HepG2 (cell line): Measurements from ENCODE around the gene TMEM266. TPM values are rescaled to one million over a fixed set of nuclear protein-coding genes. Genes with fewer than 3 reads are reported as not detected.

Source experiments
- ATAC-seq: fragments of 200-7000 bp; cut with Tn5 transposase; 3 replicates; pipeline ENCODE4 v1.9.1; 2020; ENCODE audit warnings: mild to moderate bottlenecking, moderate library complexity
- BruUV-seq: library from RNA; stranded (reverse); fragments of 400-500 nt; replicated peaks from 2 replicates; lab custom pipeline; 2021; lab: Mats Ljungman, UMichigan
- CTCF ChIA-PET: fragments of 300-600 bp; formaldehyde crosslinking; extraction: SDS; loops from one replicate; lab custom pipeline; 2021; ENCODE audit warnings: low total read pairs, inconsistent platforms, low intra/inter-chr PET ratio; lab: Yijun Ruan, JAX
- POLR2A ChIA-PET: fragments of 350-600 bp; sonication (Branson Sonifier 250); formaldehyde crosslinking; loops from one replicate; lab custom pipeline; 2020; ENCODE audit warnings: antibody characterized with exemption, inconsistent platforms; lab: Yijun Ruan, JAX
- DNase-seq: peaks from one replicate; pipeline ENCODE4 v3.0.0-alpha.2; 2015; ENCODE audit warnings: low spot score
- FAIRE-seq: peaks from 3 replicates; lab custom pipeline; 2011; peaks lifted over from hg19 to GRCh38; lab: Jason Lieb, UNC
- H2AFZ ChIP-seq: one replicate; pipeline ENCODE4 v1.6.1; 2011; ENCODE audit warnings: low read length, inconsistent platforms
- H3K27ac ChIP-seq: fragments of 300-600 bp; 3 replicates; pipeline ENCODE4 v1.8.0; 2011; ENCODE audit warnings: mixed run types, mild to moderate bottlenecking, mixed read lengths, low read length, inconsistent platforms; ENCODE audit not compliant: insufficient read depth; ENCODE audit errors: extremely low read length
- H3K27me3 ChIP-seq, 2 experiments: fragments of 200-600 bp in 1 of 2; 2 replicates in 1 of 2; 3 replicates in 1 of 2; pipeline versions ENCODE4 v1.6.0 to v1.8.0; 2011; ENCODE audit warnings: low read length in 2 of 2, mild to moderate bottlenecking in 2 of 2, moderate library complexity in 2 of 2, inconsistent platforms in 1 of 2; ENCODE audit not compliant: insufficient read depth in 2 of 2, control insufficient read depth in 1 of 2
- H3K36me3 ChIP-seq, 2 experiments: fragments of 200-600 bp in 1 of 2; replicated peaks in 1 of 2; 2 replicates in 1 of 2; 3 replicates in 1 of 2; pipeline versions ENCODE4 v1.5.1 to v1.8.0; 2011; ENCODE audit warnings: low read length in 2 of 2, inconsistent platforms in 1 of 2; ENCODE audit not compliant: insufficient read depth in 2 of 2, control insufficient read depth in 1 of 2
- H3K4me1 ChIP-seq: 2 replicates; pipeline ENCODE4 v1.5.1; 2012; ENCODE audit warnings: low read length, inconsistent platforms; ENCODE audit not compliant: insufficient read depth
- H3K4me2 ChIP-seq: 2 replicates; pipeline ENCODE4 v1.6.0; 2011; ENCODE audit warnings: low read depth, low read length, inconsistent platforms
- H3K4me3 ChIP-seq, 3 experiments: fragments of 200-600 bp in 1 of 3; sonication (generic), shearing (Covaris generic) in 1 of 3; replicated peaks in 1 of 3; 2 replicates each; pipeline ENCODE4 v1.5.1; 2011 to 2016; ENCODE audit warnings: low read length in 3 of 3, inconsistent platforms in 2 of 3, low read depth in 2 of 3, mild to moderate bottlenecking in 2 of 3, control low read depth in 1 of 3, mixed read lengths in 1 of 3; ENCODE audit not compliant: insufficient read depth in 1 of 3
- H3K79me2 ChIP-seq: one replicate; pipeline ENCODE4 v1.6.1; 2011; ENCODE audit warnings: low read length, inconsistent platforms; ENCODE audit not compliant: insufficient read depth
- H3K9ac ChIP-seq: 2 replicates; pipeline ENCODE4 v1.6.0; 2011; ENCODE audit warnings: mild to moderate bottlenecking, low read depth, low read length, inconsistent platforms; ENCODE audit not compliant: insufficient read depth
- H3K9me3 ChIP-seq: 2 replicates; pipeline ENCODE4 v1.5.1; 2012; ENCODE audit warnings: mild to moderate bottlenecking, low read length
- H4K20me1 ChIP-seq: 2 replicates; pipeline ENCODE4 v1.6.0; 2011; ENCODE audit warnings: inconsistent platforms, mild to moderate bottlenecking, low read length, moderate library complexity; ENCODE audit not compliant: insufficient read depth
- ATF1 ChIP-seq: IDR thresholded peaks from 2 replicates; pipeline ENCODE4 v1.6.1; 2016; ENCODE audit warnings: mild to moderate bottlenecking, control low read depth
- ATF7-NPFF ChIP-seq: sonication (generic); formaldehyde crosslinking; IDR thresholded peaks from 2 replicates; pipeline ENCODE4 v1.8.1; 2023; ENCODE audit warnings: mild to moderate bottlenecking, low read depth, missing genetic modification reagents, moderate library complexity
- CEBPB ChIP-seq: IDR thresholded peaks from 2 replicates; pipeline ENCODE4 v1.6.1; 2011; ENCODE audit warnings: low read depth, low read length, improper control_type of control experiment, borderline replicate concordance
- FOSL1 ChIP-seq: sonication (generic); formaldehyde crosslinking; IDR thresholded peaks from 2 replicates; pipeline ENCODE4 v1.9.0; 2021; ENCODE audit warnings: missing genetic modification reagents, borderline replicate concordance
- FOXK1 ChIP-seq: sonication (generic); formaldehyde crosslinking; IDR thresholded peaks from 2 replicates; pipeline ENCODE4 v1.4.0; 2020; ENCODE audit warnings: low read depth, missing genetic modification reagents, borderline replicate concordance
- HOXA7 ChIP-seq: sonication (generic); formaldehyde crosslinking; IDR thresholded peaks from 2 replicates; pipeline ENCODE4 v1.8.1; 2022; ENCODE audit warnings: mild to moderate bottlenecking, missing genetic modification reagents, moderate library complexity
- HOXD1 ChIP-seq: sonication (generic); formaldehyde crosslinking; IDR thresholded peaks from 2 replicates; pipeline ENCODE4 v1.5.0; 2020; ENCODE audit warnings: missing genetic modification reagents
- KLF11 ChIP-seq: IDR thresholded peaks from 2 replicates; pipeline ENCODE4 v1.6.1; 2016; ENCODE audit warnings: missing compliant biosample characterization
- SETDB1 ChIP-seq: sonication (generic); formaldehyde crosslinking; IDR thresholded peaks from 2 replicates; pipeline ENCODE4 v1.5.1; 2020; ENCODE audit warnings: missing genetic modification reagents, mild to moderate bottlenecking, borderline replicate concordance
- SMAD1 ChIP-seq: sonication (generic); formaldehyde crosslinking; IDR thresholded peaks from 2 replicates; pipeline ENCODE4 v1.4.0; 2020; ENCODE audit warnings: missing genetic modification reagents, low read depth, mild to moderate bottlenecking, borderline replicate concordance
- ZMYM3 ChIP-seq: sonication (generic); formaldehyde crosslinking; IDR thresholded peaks from 2 replicates; pipeline ENCODE4 v1.5.1; 2020; ENCODE audit warnings: mild to moderate bottlenecking, missing genetic modification reagents
- ZNF101 ChIP-seq: sonication (generic); formaldehyde crosslinking; IDR thresholded peaks from 2 replicates; pipeline ENCODE4 v1.4.0; 2020; ENCODE audit warnings: mild to moderate bottlenecking, low read depth, missing genetic modification reagents, borderline replicate concordance
- ZNF878 ChIP-seq: sonication (generic); formaldehyde crosslinking; IDR thresholded peaks from 2 replicates; pipeline ENCODE4 v1.8.1; 2023; ENCODE audit warnings: mild to moderate bottlenecking, missing genetic modification reagents, moderate library complexity
- whole genome bisulfite sequencing: methylation state at CpG from one replicate; pipeline ENCODE4 v1.1.6; 2017; ENCODE audit warnings: low lambda C conversion rate; 5-methylcytosine and 5-hydroxymethylcytosine counted together
- in situ Hi-C: cut with HindIII; loops from 2 replicates; pipeline ENCODE4 v1.10.0; 2017; ENCODE audit warnings: low pct_unique_long_range_greater_than_20kb; ENCODE audit not compliant: extremely low pct_ligation_motif_present
- intact Hi-C: fragments of 100-400 bp; cut with micrococcal nuclease; formaldehyde crosslinking; loops from one replicate; pipeline ENCODE4 v1.10.0; 2022; ENCODE audit not compliant: unreplicated experiment
- polyA plus RNA-seq, 8 experiments: library from polyadenylated mRNA; depleted of rRNA in 3 of 8; stranded (reverse) in 7 of 8; unstranded in 1 of 8; fragments of >200 nt; fragmentation: Illumina TruSeq in 4 of 8; extraction: Trizol in 4 of 8; gene quantifications; 2 replicates each; pipeline versions ENCODE4 v1.2.1 to v1.2.3, GENCODE V29; 2011 to 2016; ENCODE audit warnings: low read depth in 4 of 8, missing spikeins in 1 of 8, mixed read lengths in 1 of 8; ENCODE audit not compliant: insufficient read depth in 1 of 8
- total RNA-seq, 5 experiments: library from RNA; depleted of rRNA; stranded (reverse); fragments of >200 nt; fragmentation: Illumina TruSeq; extraction: Trizol; gene quantifications; 2 replicates each; pipeline ENCODE4 v1.2.3, GENCODE V29; 2016; ENCODE audit warnings: low read depth in 1 of 5
- TF ChIP-seq, protein P1 (sequence below): sonication (generic); formaldehyde crosslinking; conservative IDR thresholded peaks from 2 replicates; pipeline ENCODE4 v1.4.0; 2020; ENCODE audit warnings: missing genetic modification reagents
- TF ChIP-seq, protein P2 (sequence below): sonication (generic); formaldehyde crosslinking; IDR thresholded peaks from 2 replicates; pipeline ENCODE4 v1.9.0; 2022; ENCODE audit warnings: missing genetic modification reagents, mild to moderate bottlenecking, borderline replicate concordance

TMEM266 gene
- total and polyA plus RNA-seq, 2 of the 13 experiments (the other 11 are each of a cell fraction or from before 2014, with no cell fraction given): 0.04 TPM; not detected in 1

DNA sequence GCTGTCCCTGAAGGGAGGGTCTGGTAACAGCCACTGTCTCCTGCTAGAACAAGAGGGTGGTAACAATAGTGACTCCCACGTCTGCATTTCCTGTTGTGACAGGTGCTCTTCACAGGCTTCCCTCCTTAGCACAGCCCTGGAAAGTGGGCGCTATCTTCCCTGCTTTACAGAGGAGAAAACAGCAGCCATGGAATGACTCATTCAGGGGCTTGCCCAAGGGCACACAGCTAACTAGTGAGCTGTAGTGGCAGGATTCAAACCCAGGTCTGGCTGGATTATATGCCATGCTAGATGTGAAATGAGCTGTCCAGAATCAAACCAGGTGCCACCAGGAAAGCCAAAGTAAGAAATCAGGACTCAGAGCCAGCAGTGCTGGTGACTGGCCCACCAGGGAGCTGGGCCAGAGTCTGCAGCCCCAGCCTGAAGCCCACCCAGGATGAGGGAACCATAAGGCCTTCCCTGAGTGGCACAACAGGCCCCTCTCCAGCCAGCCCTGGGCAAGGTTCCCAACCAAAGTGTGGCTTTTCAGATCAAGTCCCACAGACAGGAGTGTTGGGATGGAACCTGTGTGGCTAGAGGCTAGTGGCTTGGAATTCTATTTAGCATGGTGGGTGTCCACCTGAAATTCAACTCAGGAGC is 149.1 kb downstream of the TMEM266 start:
- H3K36me3 ChIP-seq: peaks cover 26 to 52% of the 10 kb centered on the region in 2 experiments
- POLR2A ChIA-PET: no interaction called here
- H3K79me2 ChIP-seq: no peaks in the 10 kb centered on the region
- FAIRE-seq (no peak), DNase-seq (no peak), ATAC-seq (no peak)
- no peak overlapping the region for H3K27ac ChIP-seq
- H3K4me3 ChIP-seq: no peak overlapping the region
- no peak for TF ChIP-seq ATF1 (CRISPR knock-in tag)
- no peak for TF ChIP-seq KLF11 (CRISPR knock-in tag)
- no peak for TF ChIP-seq FOSL1 (CRISPR knock-in tag)
- TF ChIP-seq HOXA7 (CRISPR knock-in tag): no peak
- TF ChIP-seq SMAD1 (CRISPR knock-in tag): no peak
- TF ChIP-seq ZNF878 (CRISPR knock-in tag): no peak
- TF ChIP-seq ZNF101 (CRISPR knock-in tag): no peak
- no peak for TF ChIP-seq FOXK1
- TF ChIP-seq HOXD1 (CRISPR knock-in tag): no peak
- no peak overlapping the region for H3K9ac ChIP-seq
- 0 out of 2 replicates have a peak, but pooled peaks cover 8% of the 10 kb centered on the region for H3K4me1 ChIP-seq
- BruUV-seq: no TSS peak
- H3K27me3 ChIP-seq: no peaks in the 10 kb centered on the region
- WGBS: no CpG with 5 or more reads among the region's 2 CpGs
- intact Hi-C loops: no loop called here
- no peaks in the 10 kb centered on the region for H4K20me1 ChIP-seq
- CTCF ChIA-PET: no interaction called here
- in situ Hi-C loops: no loop called here
- H3K9me3 ChIP-seq: no peaks in the 10 kb centered on the region
- no peak overlapping the region for H3K4me2 ChIP-seq
- no peak overlapping the region for H2AFZ ChIP-seq

DNA sequence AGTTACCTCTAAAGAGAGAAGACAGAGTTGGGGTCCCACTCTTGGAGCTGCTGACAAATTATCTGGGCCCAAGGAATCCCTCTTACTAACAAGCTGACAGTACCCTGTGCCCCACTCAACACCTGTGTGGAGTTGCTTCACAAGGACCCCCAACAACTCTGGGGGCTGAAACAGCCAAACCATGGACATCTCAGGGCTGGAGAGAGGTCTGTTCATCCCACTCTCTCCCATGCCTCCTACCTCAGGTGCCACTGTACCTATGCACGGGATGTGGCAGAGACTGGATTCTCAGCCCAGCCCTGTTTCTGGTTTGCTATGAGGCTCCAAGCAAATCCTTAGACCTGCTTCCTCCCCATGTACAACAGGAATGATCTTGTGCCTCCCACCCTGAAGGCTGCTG is 149.7 kb downstream of the TMEM266 start:
- WGBS: no CpG with 5 or more reads among the region's 1 CpG
- H3K9me3 ChIP-seq: no peaks in the 10 kb centered on the region
- intact Hi-C loops (no loop called here), in situ Hi-C loops (no loop called here)
- no peak overlapping the region for H3K9ac ChIP-seq
- peaks cover 31 to 58% of the 10 kb centered on the region in 2 experiments for H3K36me3 ChIP-seq
- no peaks in the 10 kb centered on the region for H4K20me1 ChIP-seq
- ChIA-PET POLR2A (no interaction called here), CTCF (no interaction called here)
- H3K4me3 ChIP-seq: no peak overlapping the region
- BruUV-seq: no TSS peak
- DNase-seq: no peak
- no peak overlapping the region for H2AFZ ChIP-seq
- 0 out of 2 replicates have a peak, but pooled peaks cover 8% of the 10 kb centered on the region for H3K4me1 ChIP-seq
- no peak for ATAC-seq
- no peak overlapping the region for H3K4me2 ChIP-seq
- FAIRE-seq: no peak
- H3K79me2 ChIP-seq: no peaks in the 10 kb centered on the region
- H3K27me3 ChIP-seq: no peaks in the 10 kb centered on the region
- H3K27ac ChIP-seq: no peak overlapping the region
- no peak for TF ChIP-seq ATF7-NPFF (CRISPR knock-in tag)
- TF ChIP-seq, protein P1, sequence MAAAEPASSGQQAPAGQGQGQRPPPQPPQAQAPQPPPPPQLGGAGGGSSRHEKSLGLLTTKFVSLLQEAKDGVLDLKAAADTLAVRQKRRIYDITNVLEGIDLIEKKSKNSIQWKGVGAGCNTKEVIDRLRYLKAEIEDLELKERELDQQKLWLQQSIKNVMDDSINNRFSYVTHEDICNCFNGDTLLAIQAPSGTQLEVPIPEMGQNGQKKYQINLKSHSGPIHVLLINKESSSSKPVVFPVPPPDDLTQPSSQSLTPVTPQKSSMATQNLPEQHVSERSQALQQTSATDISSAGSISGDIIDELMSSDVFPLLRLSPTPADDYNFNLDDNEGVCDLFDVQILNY (CRISPR knock-in tag): no peak
- TF ChIP-seq ZMYM3 (CRISPR knock-in tag): no peak
- TF ChIP-seq CEBPB: no peak
- no peak for TF ChIP-seq SETDB1
- TF ChIP-seq, protein P2, sequence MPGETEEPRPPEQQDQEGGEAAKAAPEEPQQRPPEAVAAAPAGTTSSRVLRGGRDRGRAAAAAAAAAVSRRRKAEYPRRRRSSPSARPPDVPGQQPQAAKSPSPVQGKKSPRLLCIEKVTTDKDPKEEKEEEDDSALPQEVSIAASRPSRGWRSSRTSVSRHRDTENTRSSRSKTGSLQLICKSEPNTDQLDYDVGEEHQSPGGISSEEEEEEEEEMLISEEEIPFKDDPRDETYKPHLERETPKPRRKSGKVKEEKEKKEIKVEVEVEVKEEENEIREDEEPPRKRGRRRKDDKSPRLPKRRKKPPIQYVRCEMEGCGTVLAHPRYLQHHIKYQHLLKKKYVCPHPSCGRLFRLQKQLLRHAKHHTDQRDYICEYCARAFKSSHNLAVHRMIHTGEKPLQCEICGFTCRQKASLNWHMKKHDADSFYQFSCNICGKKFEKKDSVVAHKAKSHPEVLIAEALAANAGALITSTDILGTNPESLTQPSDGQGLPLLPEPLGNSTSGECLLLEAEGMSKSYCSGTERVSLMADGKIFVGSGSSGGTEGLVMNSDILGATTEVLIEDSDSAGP (CRISPR knock-in tag): no peak
